H9 (cell line): Measurements from ENCODE around the gene FBXO48. TPM values are rescaled to one million over a fixed set of nuclear protein-coding genes. Genes with fewer than 3 reads are reported as not detected.

ENCODE experiments used
- DNase-seq: peaks from one replicate; pipeline ENCODE4 v3.0.0-alpha.2; 2017
- H2AFZ ChIP-seq: one replicate; pipeline ENCODE4 v1.6.1; 2013; ENCODE audit warnings: mild to moderate bottlenecking, low read length, control low read depth, moderate library complexity
- H2AK5ac ChIP-seq: 2 replicates; pipeline ENCODE4 v1.6.1; 2013; ENCODE audit warnings: low read length, control low read depth, mixed read lengths; ENCODE audit not compliant: insufficient read length
- H2BK120ac ChIP-seq: one replicate; pipeline ENCODE4 v1.6.1; 2013; ENCODE audit warnings: low read depth, mild to moderate bottlenecking, low read length, control low read depth, inconsistent platforms; ENCODE audit not compliant: poor library complexity, severe bottlenecking
- H2BK12ac ChIP-seq: 2 replicates; pipeline ENCODE4 v1.6.1; 2013; ENCODE audit warnings: low read length, control low read depth, mixed read lengths, low read depth; ENCODE audit not compliant: insufficient read length
- H2BK15ac ChIP-seq: 2 replicates; pipeline ENCODE4 v1.6.1; 2013; ENCODE audit warnings: low read depth, low read length, control low read depth
- H2BK20ac ChIP-seq: one replicate; pipeline ENCODE4 v1.6.1; 2013; ENCODE audit warnings: low read depth, mild to moderate bottlenecking, low read length, control low read depth, inconsistent platforms; ENCODE audit not compliant: poor library complexity, severe bottlenecking
- H2BK5ac ChIP-seq: 2 replicates; pipeline ENCODE4 v1.6.1; 2013; ENCODE audit warnings: low read length, control low read depth, mixed read lengths; ENCODE audit not compliant: insufficient read length
- H3K14ac ChIP-seq: 2 replicates; pipeline ENCODE4 v1.6.1; 2013; ENCODE audit warnings: low read length, control low read depth; ENCODE audit not compliant: insufficient read depth
- H3K18ac ChIP-seq: 2 replicates; pipeline ENCODE4 v1.6.1; 2013; ENCODE audit warnings: low read depth, mild to moderate bottlenecking, mixed read lengths, low read length, control low read depth; ENCODE audit not compliant: insufficient read length
- H3K23ac ChIP-seq: 2 replicates; pipeline ENCODE4 v1.6.1; 2013; ENCODE audit warnings: low read length, control low read depth, mixed read lengths, low read depth; ENCODE audit not compliant: insufficient read length
- H3K23me2 ChIP-seq: 2 replicates; pipeline ENCODE4 v1.6.1; 2013; ENCODE audit warnings: low read depth, mild to moderate bottlenecking, mixed read lengths, low read length, control low read depth; ENCODE audit not compliant: insufficient read length, poor library complexity, severe bottlenecking
- H3K27ac ChIP-seq: 2 replicates; pipeline ENCODE4 v1.5.1; 2013; ENCODE audit warnings: low read length, control low read depth, mixed read lengths, low read depth; ENCODE audit not compliant: insufficient read length
- H3K27me3 ChIP-seq: 2 replicates; pipeline ENCODE4 v1.6.1; 2013; ENCODE audit warnings: low read length, control low read depth, inconsistent platforms; ENCODE audit not compliant: insufficient read depth
- H3K4ac ChIP-seq: 2 replicates; pipeline ENCODE4 v1.6.1; 2013; ENCODE audit warnings: low read depth, mild to moderate bottlenecking, control low read depth, inconsistent platforms, low read length, moderate library complexity
- H3K4me1 ChIP-seq: 2 replicates; pipeline ENCODE4 v1.6.1; 2013; ENCODE audit warnings: low read length, control low read depth, inconsistent platforms; ENCODE audit not compliant: insufficient read depth
- H3K4me2 ChIP-seq: 2 replicates; pipeline ENCODE4 v1.6.1; 2013; ENCODE audit warnings: low read length, control low read depth, mixed read lengths; ENCODE audit not compliant: insufficient read length, insufficient read depth
- H3K56ac ChIP-seq: 2 replicates; pipeline ENCODE4 v1.6.1; 2013; ENCODE audit warnings: low read depth, mild to moderate bottlenecking, mixed read lengths, low read length, control low read depth; ENCODE audit not compliant: insufficient read length
- H3K79me1 ChIP-seq: 2 replicates; pipeline ENCODE4 v1.6.1; 2013; ENCODE audit warnings: low read depth, mild to moderate bottlenecking, moderate library complexity, low read length, control low read depth, inconsistent platforms; ENCODE audit not compliant: insufficient read depth, poor library complexity, severe bottlenecking
- H3K79me2 ChIP-seq: 2 replicates; pipeline ENCODE4 v1.6.1; 2013; ENCODE audit warnings: low read length, control low read depth, inconsistent platforms; ENCODE audit not compliant: insufficient read depth
- H3K9ac ChIP-seq: 2 replicates; pipeline ENCODE4 v1.6.1; 2013; ENCODE audit warnings: low read length, control low read depth, mixed read lengths; ENCODE audit not compliant: insufficient read length; ENCODE audit errors: extremely low read depth
- H3K9me3 ChIP-seq: one replicate; pipeline ENCODE4 v1.6.1; 2013; ENCODE audit warnings: low read depth, low read length, inconsistent platforms; ENCODE audit not compliant: control insufficient read depth
- H3T11ph ChIP-seq: one replicate; pipeline ENCODE4 v1.6.1; 2013; ENCODE audit warnings: mild to moderate bottlenecking, low read length, control low read depth, inconsistent platforms
- H4K20me1 ChIP-seq: one replicate; pipeline ENCODE4 v1.6.1; 2013; ENCODE audit not compliant: control insufficient read depth, insufficient read length, insufficient read depth
- H4K5ac ChIP-seq: 2 replicates; pipeline ENCODE4 v1.6.1; 2013; ENCODE audit warnings: low read depth, mild to moderate bottlenecking, mixed read lengths, low read length, control low read depth; ENCODE audit not compliant: insufficient read length
- H4K8ac ChIP-seq: replicated peaks from 2 replicates; pipeline ENCODE4 v1.6.1; 2013; ENCODE audit warnings: low read length, control low read depth, mixed read lengths, low read depth; ENCODE audit not compliant: insufficient read length
- H4K91ac ChIP-seq: 2 replicates; pipeline ENCODE4 v1.6.1; 2013; ENCODE audit warnings: low read depth, mild to moderate bottlenecking, moderate library complexity, mixed read lengths, low read length, control low read depth; ENCODE audit not compliant: insufficient read length
- H3K27ac Mint-ChIP-seq, 3 experiments: 2 replicates in 2 of 3; 3 replicates in 1 of 3; pipeline ENCODE4 v1.8.0; 2020 to 2021; ENCODE audit warnings: mixed read lengths in 3 of 3, mild to moderate bottlenecking in 1 of 3, moderate library complexity in 1 of 3
- H3K27me3 Mint-ChIP-seq: 2 replicates; pipeline ENCODE4 v1.8.0; 2021; ENCODE audit warnings: low read depth, mild to moderate bottlenecking, moderate library complexity, mixed read lengths
- H3K36me3 Mint-ChIP-seq, 3 experiments: 2 replicates in 2 of 3; 3 replicates in 1 of 3; pipeline ENCODE4 v1.8.0; 2020 to 2021; ENCODE audit warnings: low read depth in 3 of 3, mixed read lengths in 3 of 3; ENCODE audit not compliant: insufficient read depth in 1 of 3
- H3K4me1 Mint-ChIP-seq, 2 experiments: 2 replicates each; pipeline ENCODE4 v1.8.0; 2020; ENCODE audit warnings: mixed read lengths in 2 of 2
- H3K4me3 Mint-ChIP-seq, 2 experiments: 2 replicates in 1 of 2; 3 replicates in 1 of 2; pipeline ENCODE4 v1.8.0; 2020 to 2021; ENCODE audit warnings: mild to moderate bottlenecking in 2 of 2, mixed read lengths in 2 of 2, moderate library complexity in 1 of 2
- H3K9me3 Mint-ChIP-seq, 2 experiments: 2 replicates in 1 of 2; 3 replicates in 1 of 2; pipeline ENCODE4 v1.8.0; 2020; ENCODE audit warnings: mild to moderate bottlenecking in 2 of 2, mixed read lengths in 2 of 2, moderate library complexity in 1 of 2
- CTCF ChIP-seq: fragments of 200-600 bp; sonication (generic); conservative IDR thresholded peaks from 3 replicates; pipeline ENCODE4 v1.8.0; 2021; ENCODE audit warnings: antibody characterized with exemption, mild to moderate bottlenecking
- WGBS: extraction: QIAGEN DNeasy Blood & Tissue Kit; methylation state at CpG from one replicate; pipeline ENCODE4 v1.1.7; 2013; ENCODE audit warnings: missing lambda C conversion rate, low lambda C conversion rate, mixed read lengths; ENCODE audit not compliant: insufficient read length; ENCODE audit errors: extremely low coverage; 5-methylcytosine and 5-hydroxymethylcytosine counted together
- total RNA-seq: library from RNA; stranded (reverse); gene quantifications from 2 replicates; pipeline ENCODE4 v1.2.1, GENCODE V29; 2021

Gene FBXO48
- total RNA-seq, 1 experiment from 2014 or later: 1.4 TPM

GRCh38 chr2:68465081-68465916 lies 1.8 kb downstream of the FBXO48 start:
- Histone ChIP-seq H3K56ac (no peak overlapping the region), H3K79me1 (no peaks in the 10 kb centered on the region), H3K27ac (no peak overlapping the region), H3K4me2 (no peak overlapping the region), H3K4me1 (no peaks in the 10 kb centered on the region), H3K23me2 (peaks cover 3% of the 10 kb centered on the region), H2BK15ac (no peak overlapping the region), H2BK5ac (no peak overlapping the region), H2BK120ac (no peak overlapping the region), H4K91ac (no peak overlapping the region), H3K9me3 (no peaks in the 10 kb centered on the region), H3K79me2 (no peaks in the 10 kb centered on the region), H2AFZ (no peak overlapping the region), H3K18ac (no peak overlapping the region), H3K23ac (no peak overlapping the region), H3T11ph (no peak overlapping the region), H4K20me1 (no peaks in the 10 kb centered on the region), H3K4ac (no peak overlapping the region), H2AK5ac (no peak overlapping the region), H3K27me3 (no peaks in the 10 kb centered on the region), H3K9ac (no peak overlapping the region), H4K8ac (no peak overlapping the region), H4K5ac (no peak overlapping the region), H2BK12ac (no peak overlapping the region), H2BK20ac (no peak overlapping the region), H3K14ac (no peak overlapping the region)
- Mint-ChIP-seq H3K27me3 (no peaks in the 10 kb centered on the region), H3K4me3 (no peak overlapping the region; a peak in 1 of 5 replicates), H3K36me3 (no peaks in the 10 kb centered on the region), H3K9me3 (no peaks in the 10 kb centered on the region), H3K27ac (no peak overlapping the region), H3K4me1 (peaks cover 9 to 21% of the 10 kb centered on the region in 2 experiments)
- TF ChIP-seq CTCF: no peak
- WGBS: no CpG with 5 or more reads among the region's 7 CpGs
- DNase-seq: no peak
